Esophagus squamous epithelium (tissue), 4 donors: ENCODE measurements around the gene PRDM5.

Source experiments
- POLR2A ChIP-seq, 4 donors: fragments of 450-650 bp; IDR thresholded peaks; one replicate each; pipeline ENCODE4 v1.6.1; 2017; ENCODE audit warnings: antibody characterized with exemption in 4 of 4, mild to moderate bottlenecking in 4 of 4, moderate library complexity in 3 of 4
- TF ChIP-seq, protein P1 (sequence below), 6 experiments: fragments of 450-650 bp in 4 of 6; fragments of 200-600 bp in 2 of 6; sonication (generic) in 2 of 6; IDR thresholded peaks; one replicate each; pipeline ENCODE4 v1.5.1; 2016 to 2019; ENCODE audit warnings: antibody characterized with exemption in 6 of 6, mild to moderate bottlenecking in 4 of 6, moderate library complexity in 4 of 6

DNA sequence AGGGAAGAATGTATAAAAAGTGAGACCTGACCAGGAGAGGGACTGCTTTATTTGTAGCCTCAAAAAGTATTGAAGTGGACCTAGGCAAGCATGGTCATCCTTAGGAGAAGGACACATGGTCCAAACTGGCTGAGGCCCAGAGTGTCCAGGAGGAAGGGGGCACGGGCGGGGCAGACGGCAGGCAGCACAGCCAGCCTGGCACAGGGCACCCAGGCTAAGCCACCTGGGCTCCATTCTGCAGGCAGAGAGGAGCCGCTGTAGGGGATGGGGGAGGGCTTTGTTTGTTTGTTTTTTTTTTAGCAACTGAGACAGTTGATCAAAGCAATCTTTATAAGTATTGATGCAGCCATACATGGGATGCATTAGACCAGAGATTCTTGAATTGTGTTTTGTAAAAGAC lies 188.6 kb downstream of the PRDM5 start:
- TF ChIP-seq, protein P1, sequence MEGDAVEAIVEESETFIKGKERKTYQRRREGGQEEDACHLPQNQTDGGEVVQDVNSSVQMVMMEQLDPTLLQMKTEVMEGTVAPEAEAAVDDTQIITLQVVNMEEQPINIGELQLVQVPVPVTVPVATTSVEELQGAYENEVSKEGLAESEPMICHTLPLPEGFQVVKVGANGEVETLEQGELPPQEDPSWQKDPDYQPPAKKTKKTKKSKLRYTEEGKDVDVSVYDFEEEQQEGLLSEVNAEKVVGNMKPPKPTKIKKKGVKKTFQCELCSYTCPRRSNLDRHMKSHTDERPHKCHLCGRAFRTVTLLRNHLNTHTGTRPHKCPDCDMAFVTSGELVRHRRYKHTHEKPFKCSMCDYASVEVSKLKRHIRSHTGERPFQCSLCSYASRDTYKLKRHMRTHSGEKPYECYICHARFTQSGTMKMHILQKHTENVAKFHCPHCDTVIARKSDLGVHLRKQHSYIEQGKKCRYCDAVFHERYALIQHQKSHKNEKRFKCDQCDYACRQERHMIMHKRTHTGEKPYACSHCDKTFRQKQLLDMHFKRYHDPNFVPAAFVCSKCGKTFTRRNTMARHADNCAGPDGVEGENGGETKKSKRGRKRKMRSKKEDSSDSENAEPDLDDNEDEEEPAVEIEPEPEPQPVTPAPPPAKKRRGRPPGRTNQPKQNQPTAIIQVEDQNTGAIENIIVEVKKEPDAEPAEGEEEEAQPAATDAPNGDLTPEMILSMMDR (IDR thresholded peaks at IDR 0.05) = no peak
- no peak for TF ChIP-seq POLR2A (IDR thresholded peaks at IDR 0.05)
